Omental fat pad (tissue), 4 donors: ENCODE data around the gene HDAC9. TPM values are rescaled to one million over a fixed set of nuclear protein-coding genes. Genes with fewer than 3 reads are reported as not detected.

Source experiments
- ATAC-seq: fragments of 150-250 bp; one replicate; pipeline ENCODE4 v1.9.1; 2016; ENCODE audit warnings: mild to moderate bottlenecking, moderate library complexity; ENCODE audit not compliant: low FRiP score
- DNase-seq: peaks from one replicate; pipeline ENCODE4 v3.0.0-alpha.2; 2019; ENCODE audit warnings: low spot score
- total RNA-seq, 4 donors: library from RNA; depleted of rRNA; stranded (reverse); fragments of >200 nt; gene quantifications; one replicate each; pipeline ENCODE4 v1.1.0, GENCODE V29; 2016
- TF ChIP-seq, protein P1 (sequence below), 3 donors: fragments of 450-650 bp; IDR thresholded peaks; one replicate each; pipeline ENCODE4 v1.5.1; 2016 to 2017; ENCODE audit warnings: antibody characterized with exemption in 3 of 3, mild to moderate bottlenecking in 3 of 3, moderate library complexity in 2 of 3

The HDAC9 gene
- total RNA-seq, 4 donors from 2014 or later: 15.6 to 51.5 (median 24.1) TPM

DNA sequence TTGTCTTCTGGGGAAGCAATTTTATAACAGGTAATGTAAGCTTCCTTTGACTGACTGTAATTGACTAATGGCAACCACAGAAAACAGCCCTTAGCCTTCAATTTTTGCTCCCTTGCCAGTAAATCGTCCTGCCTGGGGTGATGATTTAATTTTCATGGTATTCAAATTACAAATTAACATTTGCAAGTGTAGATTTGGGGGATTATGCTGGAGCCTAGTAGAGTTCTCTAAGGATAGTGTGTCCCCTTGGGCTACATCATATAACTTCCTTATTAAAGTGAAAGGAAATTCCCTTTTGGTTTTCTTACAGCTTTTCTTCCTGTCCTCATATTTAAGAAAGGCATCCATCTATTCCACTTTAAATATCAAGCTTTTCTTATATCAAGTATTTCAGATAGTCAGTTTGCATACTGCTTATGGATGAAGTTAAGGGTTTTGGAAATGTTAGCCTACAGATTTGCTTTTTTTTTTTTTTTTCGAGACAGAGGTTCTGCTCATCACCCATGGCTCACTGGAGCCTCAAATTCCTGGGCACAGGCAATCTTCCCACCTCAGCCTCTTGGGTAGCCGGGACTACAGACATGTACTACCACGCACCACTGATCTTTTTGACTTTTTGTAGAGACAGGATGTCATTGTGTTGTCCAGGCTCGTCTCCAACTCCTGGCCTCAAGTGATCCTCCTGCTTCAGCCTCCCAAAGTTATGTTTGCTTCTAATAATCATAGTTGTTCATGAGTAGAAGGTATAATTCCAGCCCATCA lies 35.9 kb upstream of the HDAC9 start:
- DNase-seq (no peak), ATAC-seq (no peak)
- TF ChIP-seq, protein P1, sequence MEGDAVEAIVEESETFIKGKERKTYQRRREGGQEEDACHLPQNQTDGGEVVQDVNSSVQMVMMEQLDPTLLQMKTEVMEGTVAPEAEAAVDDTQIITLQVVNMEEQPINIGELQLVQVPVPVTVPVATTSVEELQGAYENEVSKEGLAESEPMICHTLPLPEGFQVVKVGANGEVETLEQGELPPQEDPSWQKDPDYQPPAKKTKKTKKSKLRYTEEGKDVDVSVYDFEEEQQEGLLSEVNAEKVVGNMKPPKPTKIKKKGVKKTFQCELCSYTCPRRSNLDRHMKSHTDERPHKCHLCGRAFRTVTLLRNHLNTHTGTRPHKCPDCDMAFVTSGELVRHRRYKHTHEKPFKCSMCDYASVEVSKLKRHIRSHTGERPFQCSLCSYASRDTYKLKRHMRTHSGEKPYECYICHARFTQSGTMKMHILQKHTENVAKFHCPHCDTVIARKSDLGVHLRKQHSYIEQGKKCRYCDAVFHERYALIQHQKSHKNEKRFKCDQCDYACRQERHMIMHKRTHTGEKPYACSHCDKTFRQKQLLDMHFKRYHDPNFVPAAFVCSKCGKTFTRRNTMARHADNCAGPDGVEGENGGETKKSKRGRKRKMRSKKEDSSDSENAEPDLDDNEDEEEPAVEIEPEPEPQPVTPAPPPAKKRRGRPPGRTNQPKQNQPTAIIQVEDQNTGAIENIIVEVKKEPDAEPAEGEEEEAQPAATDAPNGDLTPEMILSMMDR (IDR thresholded peaks at IDR 0.05): no peak

DNA sequence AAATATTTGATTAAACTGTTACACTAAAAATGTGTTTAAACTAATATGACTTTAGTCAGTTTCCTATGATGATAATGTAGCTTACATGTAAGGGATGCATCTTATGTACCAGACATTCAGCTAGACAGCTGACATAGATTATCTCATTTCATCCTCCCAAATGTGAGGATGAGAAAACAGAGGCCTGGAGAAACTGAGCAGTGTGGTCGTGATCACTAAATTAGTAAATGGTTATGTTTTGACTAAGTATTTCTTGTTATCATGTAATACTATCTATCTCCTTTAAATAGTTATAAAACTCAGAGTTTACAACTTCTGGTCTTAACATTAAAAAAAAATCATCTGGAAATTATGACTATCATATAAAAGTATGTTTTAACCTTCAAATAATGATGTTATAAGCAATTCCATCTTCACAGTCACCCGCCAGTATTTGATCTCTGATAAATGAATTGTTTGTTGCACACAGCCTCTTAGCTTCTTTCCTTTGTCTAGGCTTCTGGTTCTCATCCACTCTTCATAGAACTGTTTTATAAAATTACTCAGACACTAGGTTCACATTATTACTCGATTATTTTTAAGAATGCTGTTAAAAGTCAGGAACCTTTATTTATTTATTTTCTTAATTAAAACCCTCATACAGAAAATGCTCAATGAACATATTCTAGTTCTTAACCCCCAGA lies 33.6 kb upstream of the HDAC9 start:
- TF ChIP-seq, protein P1 (IDR thresholded peaks at IDR 0.05): no peak

DNA sequence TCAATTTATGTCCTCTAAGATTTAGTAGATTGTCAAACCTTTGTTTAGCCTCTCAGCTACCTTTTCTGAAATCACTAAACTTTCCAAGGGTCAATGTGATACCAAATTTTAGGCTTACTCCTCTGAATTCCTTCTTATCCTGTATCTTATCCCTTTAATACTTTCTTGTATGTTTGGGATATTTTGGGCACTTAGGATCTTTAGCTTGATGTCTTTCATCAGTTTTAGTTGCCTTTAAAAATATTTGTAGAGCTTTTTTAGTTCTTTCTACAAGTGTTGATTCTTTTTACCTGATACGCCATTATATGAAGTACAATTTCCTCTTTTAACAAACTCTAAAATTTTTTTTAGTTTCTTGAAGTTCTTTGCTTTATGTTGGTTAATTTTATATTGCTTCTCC lies 30.7 kb upstream of the HDAC9 start:
- TF ChIP-seq, protein P1 (IDR thresholded peaks at IDR 0.05): no peak
- ATAC-seq (no peak), DNase-seq (no peak)

More for the DNA sequence above, 33.6 kb upstream of the HDAC9 start:
- no peak for DNase-seq
- no peak for ATAC-seq

DNA sequence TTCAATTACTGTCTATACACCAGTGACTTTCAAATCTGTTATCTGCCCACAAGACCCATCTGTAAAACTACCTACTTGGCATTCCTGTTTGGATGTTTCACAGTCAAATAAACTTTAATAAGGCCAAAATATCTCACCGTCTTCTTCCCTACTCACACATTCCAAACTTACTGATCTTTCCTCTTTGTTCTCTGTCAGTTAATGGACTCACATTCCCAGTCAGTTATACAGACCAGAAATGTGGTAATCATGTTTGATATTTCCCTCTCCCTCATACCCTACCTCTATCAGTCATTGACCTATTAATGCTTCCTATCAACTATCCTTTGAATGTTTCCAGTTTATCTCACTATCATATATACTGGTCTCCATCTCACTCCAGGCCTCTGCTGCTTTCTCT lies 28.5 kb upstream of the HDAC9 start:
- TF ChIP-seq, protein P1 (IDR thresholded peaks at IDR 0.05): no peak
- DNase-seq (no peak), ATAC-seq (no peak)

DNA sequence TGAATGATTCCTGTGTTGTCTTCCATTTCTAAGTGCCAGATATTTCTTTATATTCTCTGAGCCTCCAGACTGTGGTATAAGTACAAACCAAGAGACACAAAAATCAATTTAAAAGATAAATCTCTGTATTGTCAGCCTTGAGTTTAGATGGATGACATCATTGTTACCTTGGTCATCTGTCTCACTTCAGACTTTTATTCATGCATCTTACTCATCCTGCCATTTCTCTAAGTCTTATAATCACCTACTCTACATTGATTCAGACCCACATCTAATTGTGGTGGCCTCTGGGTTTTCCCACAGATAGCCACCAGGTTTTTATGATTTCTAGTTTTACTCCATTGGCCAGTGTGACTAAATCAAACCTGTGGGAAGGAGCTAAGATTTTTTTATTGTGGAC lies 26.8 kb upstream of the HDAC9 start:
- no peak for ATAC-seq
- no peak for DNase-seq
- TF ChIP-seq, protein P1 (IDR thresholded peaks at IDR 0.05): no peak

DNA sequence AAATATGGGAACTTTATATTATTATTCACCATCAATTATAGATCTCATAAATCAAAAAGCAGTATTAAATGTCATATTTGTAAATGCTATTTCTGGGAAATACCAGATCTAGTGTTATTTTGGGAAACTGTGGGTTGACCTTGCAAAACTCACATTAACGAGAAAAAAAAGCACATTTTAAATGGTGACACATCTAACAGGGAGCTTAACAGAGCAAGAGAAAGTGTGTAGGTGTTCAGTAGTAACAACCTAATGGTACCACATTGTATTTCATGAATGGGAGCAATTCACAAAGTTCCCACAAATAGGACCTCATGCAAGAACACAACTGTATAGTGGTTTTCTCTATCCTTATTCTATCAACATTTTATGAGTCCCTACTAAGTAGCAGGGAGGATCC lies 26.2 kb upstream of the HDAC9 start:
- TF ChIP-seq, protein P1 (IDR thresholded peaks at IDR 0.05): no peak
- no peak for DNase-seq
- no peak for ATAC-seq
